OCI-LY7 (cell line): ENCODE data around the gene CERK. TPM values are rescaled to one million over a fixed set of nuclear protein-coding genes. Genes with fewer than 3 reads are reported as not detected.

Experiments
- BruUV-seq: library from RNA; stranded (reverse); fragments of 400-500 nt; replicated peaks from 2 replicates; lab custom pipeline; 2021; lab: Mats Ljungman, UMichigan
- CTCF ChIA-PET: fragments of 300-600 bp; sonication (Branson Sonifier 250); formaldehyde crosslinking; loops from one replicate; lab custom pipeline; 2022; ENCODE audit warnings: antibody characterized with exemption; ENCODE audit not compliant: unreplicated experiment; lab: Charles Lee
- POLR2A ChIA-PET: fragments of 300-600 bp; sonication (Branson Sonifier 250); formaldehyde crosslinking; loops from one replicate; lab custom pipeline; 2022; ENCODE audit warnings: antibody characterized with exemption; lab: Charles Lee
- DNase-seq: peaks from one replicate; pipeline ENCODE4 v3.0.0-alpha.2; 2015; ENCODE audit warnings: low spot score
- H2AFZ ChIP-seq: fragments of 200-600 bp; sonication (generic), shearing (Covaris generic); 2 replicates; pipeline ENCODE4 v1.6.1; 2014; ENCODE audit warnings: mild to moderate bottlenecking, antibody characterized with exemption, low read length, moderate library complexity
- H3K27ac ChIP-seq: fragments of 200-600 bp; sonication (generic); 2 replicates; pipeline ENCODE4 v1.5.1; 2014; ENCODE audit warnings: mixed run types, low read depth, mild to moderate bottlenecking, moderate library complexity, low read length, inconsistent platforms; ENCODE audit not compliant: poor library complexity, severe bottlenecking
- H3K36me3 ChIP-seq: fragments of 200-600 bp; sonication (generic); 2 replicates; pipeline ENCODE4 v1.6.1; 2014; ENCODE audit warnings: mild to moderate bottlenecking, antibody characterized with exemption, low read length, moderate library complexity, mixed read lengths; ENCODE audit not compliant: insufficient read depth
- H3K4me1 ChIP-seq: fragments of 200-600 bp; sonication (generic); 2 replicates; pipeline ENCODE4 v1.5.1; 2014; ENCODE audit warnings: mild to moderate bottlenecking, low read length; ENCODE audit not compliant: insufficient read depth, poor library complexity, severe bottlenecking
- H3K4me2 ChIP-seq: fragments of 200-600 bp; sonication (generic); 2 replicates; pipeline ENCODE4 v1.6.1; 2014; ENCODE audit warnings: mild to moderate bottlenecking, low read length
- H3K4me3 ChIP-seq: fragments of 200-600 bp; sonication (generic); 2 replicates; pipeline ENCODE4 v1.5.1; 2014; ENCODE audit warnings: mild to moderate bottlenecking, low read depth, low read length; ENCODE audit not compliant: poor library complexity, severe bottlenecking
- H3K79me2 ChIP-seq: fragments of 200-600 bp; sonication (generic); 2 replicates; pipeline ENCODE4 v1.6.1; 2016; ENCODE audit warnings: low read depth, mild to moderate bottlenecking, low read length, moderate library complexity, mixed read lengths; ENCODE audit not compliant: insufficient read depth
- H3K9me2 ChIP-seq: fragments of 200-600 bp; sonication (generic); 2 replicates; pipeline ENCODE4 v1.6.1; 2016; ENCODE audit warnings: mild to moderate bottlenecking, low read length, mixed read lengths; ENCODE audit not compliant: insufficient read depth
- H3K9me3 ChIP-seq: fragments of 200-600 bp; sonication (generic); 2 replicates; pipeline ENCODE4 v1.6.1; 2014; ENCODE audit warnings: mild to moderate bottlenecking, mixed run types, low read length, mixed read lengths
- H4K20me1 ChIP-seq: fragments of 200-600 bp; sonication (generic); 2 replicates; pipeline ENCODE4 v1.6.1; 2014; ENCODE audit warnings: mild to moderate bottlenecking, antibody characterized with exemption, low read length, moderate library complexity, mixed read lengths; ENCODE audit not compliant: insufficient read depth
- CTCF ChIP-seq: fragments of 200-600 bp; sonication (generic); conservative IDR thresholded peaks from 2 replicates; pipeline ENCODE4 v1.5.1; 2014; ENCODE audit warnings: mild to moderate bottlenecking, antibody characterized with exemption, low read length, moderate library complexity, mixed read lengths
- EZH2phosphoT487 ChIP-seq: fragments of 200-600 bp; sonication (generic); IDR thresholded peaks from 2 replicates; pipeline ENCODE4 v1.6.1; 2018; ENCODE audit warnings: low read depth, borderline replicate concordance, mild to moderate bottlenecking, mixed run types, antibody characterized with exemption, low read length, moderate library complexity, mixed read lengths
- intact Hi-C: fragments of 100-400 bp; cut with micrococcal nuclease; formaldehyde crosslinking; loops from one replicate; pipeline ENCODE4 v1.10.0; 2022; ENCODE audit not compliant: unreplicated experiment
- total RNA-seq, 2 experiments: library from RNA; depleted of rRNA in 1 of 2; stranded (reverse); fragments of >200 nt in 1 of 2; shearing (Covaris generic) in 1 of 2; gene quantifications; 2 replicates each; pipeline ENCODE4 v1.2.3, GENCODE V29; 2014 to 2022

The CERK gene
- total RNA-seq, 2 experiments from 2014 or later = 36.6 to 48.1 TPM

GRCh38 chr22:46737105-46737975, 712 bp downstream of the CERK start:
- Histone ChIP-seq H4K20me1 (peaks cover 26% of the 10 kb centered on the region; the same call in 1 of the 2 replicates), H3K4me3 (peak overlapping the region; percentile 77), H3K36me3 (no peaks in the 10 kb centered on the region), H3K27ac (peak overlapping the region; percentile 56), H3K9me3 (no peaks in the 10 kb centered on the region), H3K79me2 (peaks cover 34% of the 10 kb centered on the region; the same call in 1 of the 2 replicates), H3K4me1 (peaks cover 50% of the 10 kb centered on the region), H3K9me2 (no peaks in the 10 kb centered on the region), H3K4me2 (peak overlapping the region; percentile 90), H2AFZ (0 out of 2 replicates have a peak overlapping the region, but pooled peaks have one; percentile 1)
- ChIA-PET CTCF (no interaction called here), POLR2A (no interaction called here)
- DNase-seq = peak; percentile 69
- TF ChIP-seq CTCF = peak; percentile 31; the same call in 1 of the 2 replicates
- no peak for TF ChIP-seq EZH2phosphoT487
- no TSS peak for BruUV-seq
- intact Hi-C loops = loop anchor here (2.0 to 5.0 kb wide), 3 partner anchors 55 to 145 kb away; no protein-coding TSS in a partner anchor

GRCh38 chr22:46736705-46737104, 1.3 kb downstream of the CERK start:
- no peak overlapping the region for H2AFZ ChIP-seq
- H3K9me3 ChIP-seq = no peaks in the 10 kb centered on the region
- ChIA-PET POLR2A (no interaction called here), CTCF (no interaction called here)
- H3K79me2 ChIP-seq = peaks cover 34% of the 10 kb centered on the region; the same call in 1 of the 2 replicates
- H3K36me3 ChIP-seq = peaks cover 5% of the 10 kb centered on the region; the same call in 1 of the 2 replicates
- intact Hi-C loops = loop anchor here (2.0 to 5.0 kb wide), 3 partner anchors 54 to 144 kb away; no protein-coding TSS in a partner anchor
- peaks cover 54% of the 10 kb centered on the region for H3K4me1 ChIP-seq
- H4K20me1 ChIP-seq = peaks cover 26% of the 10 kb centered on the region; the same call in 1 of the 2 replicates
- no TSS peak for BruUV-seq
- peak overlapping the region; percentile 90 for H3K4me2 ChIP-seq
- peak overlapping the region; percentile 77 for H3K4me3 ChIP-seq
- DNase-seq = no peak
- no peaks in the 10 kb centered on the region for H3K9me2 ChIP-seq
- TF ChIP-seq CTCF = no peak
- no peak for TF ChIP-seq EZH2phosphoT487
- H3K27ac ChIP-seq = no peak overlapping the region
